A549 (cell line): Measurements from ENCODE around the gene SLC22A14.

Experiments
- BHLHE40 ChIP-seq: IDR thresholded peaks from 2 replicates; pipeline ENCODE4 v1.6.1; 2012; ENCODE audit warnings: low read depth, low read length, inconsistent platforms
- CTCF ChIP-seq: fragments of >200 bp; sonication (Bioruptor Twin); formaldehyde crosslinking; IDR thresholded peaks from 3 replicates; pipeline ENCODE4 v1.5.1; 2016
- E2F6 ChIP-seq: IDR thresholded peaks from 2 replicates; pipeline ENCODE4 v1.6.1; 2012; ENCODE audit warnings: low read depth, borderline replicate concordance
- EP300 ChIP-seq, 2 experiments: fragments of >200 bp; sonication (Bioruptor Twin); formaldehyde crosslinking; IDR thresholded peaks; 2 replicates in 1 of 2; 3 replicates in 1 of 2; pipeline ENCODE4 v1.6.1; 2016 to 2017
- HOXA7 ChIP-seq: fragments of 250-450 bp; sonication (Bioruptor Pico); IDR thresholded peaks from 2 replicates; pipeline ENCODE4 v1.5.0; 2020; ENCODE audit warnings: mild to moderate bottlenecking, moderate library complexity
- NR3C1 ChIP-seq: fragments of >200 bp; sonication (Bioruptor Twin); formaldehyde crosslinking; IDR thresholded peaks from 3 replicates; pipeline ENCODE4 v1.6.1; 2017
- POLR2A ChIP-seq: IDR thresholded peaks from 2 replicates; pipeline ENCODE4 v1.6.1; 2012; ENCODE audit warnings: mild to moderate bottlenecking, low read length
- RCOR1 ChIP-seq: fragments of 150-350 bp; IDR thresholded peaks from 2 replicates; pipeline ENCODE4 v1.6.1; 2014; ENCODE audit warnings: antibody characterized with exemption, low read length, low read depth
- RFX5 ChIP-seq: fragments of 450-650 bp; IDR thresholded peaks from 2 replicates; pipeline ENCODE4 v1.7.1; 2014; ENCODE audit warnings: antibody characterized with exemption, mild to moderate bottlenecking, moderate library complexity
- USF2 ChIP-seq: fragments of 450-650 bp; IDR thresholded peaks from 2 replicates; pipeline ENCODE4 v1.6.1; 2014; ENCODE audit warnings: antibody characterized with exemption

- TF ChIP-seq POLR2A, result no peak
- no peak for TF ChIP-seq CTCF
- no peak for TF ChIP-seq USF2
- no peak for TF ChIP-seq HOXA7 (CRISPR knock-in tag)
- TF ChIP-seq BHLHE40, result no peak
- TF ChIP-seq E2F6, result no peak
- no peak for TF ChIP-seq RFX5
- no peak for TF ChIP-seq NR3C1
- TF ChIP-seq EP300 (IDR thresholded peaks at IDR 0.05), result no peak
- TF ChIP-seq RCOR1, result no peak
These were observed 78.3 kb downstream of the SLC22A14 start for GRCh38 chr3:38360345-38360744.
